Endothelial cell of umbilical vein (primary cell): Measurements from ENCODE around the gene MAN2B2. TPM values are rescaled to one million over a fixed set of nuclear protein-coding genes. Genes with fewer than 3 reads are reported as not detected.

Experiments
- BruUV-seq: library from RNA; stranded (reverse); fragments of 400-500 nt; replicated peaks from 2 replicates; lab custom pipeline; 2021; lab: Mats Ljungman, UMichigan
- CTCF ChIA-PET: fragments of 300-600, 350-600 bp; sonication (Branson Sonifier 250); formaldehyde crosslinking; loops from one replicate; lab custom pipeline; 2021; ENCODE audit warnings: antibody characterized with exemption, inconsistent platforms; lab: Charles Lee
- POLR2A ChIA-PET: fragments of 300-600, 350-600 bp; sonication (Branson Sonifier 250); formaldehyde crosslinking; loops from one replicate; lab custom pipeline; 2021; ENCODE audit warnings: antibody characterized with exemption, inconsistent platforms; lab: Charles Lee
- DNase-seq: peaks from one replicate; pipeline ENCODE4 v3.0.0-alpha.2; 2011; ENCODE audit warnings: low read depth, low spot score
- FAIRE-seq: peaks from 2 replicates; lab custom pipeline; 2011; peaks lifted over from hg19 to GRCh38; lab: Jason Lieb, UNC
- H2AFZ ChIP-seq: 2 replicates; pipeline ENCODE4 v1.6.0; 2012; ENCODE audit warnings: low read depth, low read length, control low read depth, inconsistent platforms
- H3K27ac ChIP-seq: 2 replicates; pipeline ENCODE4 v1.5.1; 2011; ENCODE audit warnings: low read depth, mild to moderate bottlenecking, control low read depth, low read length, moderate library complexity; ENCODE audit not compliant: insufficient read depth
- H3K27me3 ChIP-seq, 2 experiments: 2 replicates each; pipeline versions ENCODE4 v1.6.0 to v1.6.1; 2011; ENCODE audit warnings: low read length in 2 of 2, mixed read lengths in 1 of 2; ENCODE audit not compliant: control insufficient read depth in 2 of 2, insufficient read depth in 2 of 2
- H3K36me3 ChIP-seq, 2 experiments: 2 replicates in 1 of 2; 3 replicates in 1 of 2; pipeline ENCODE4 v1.5.1; 2011; ENCODE audit warnings: low read length in 2 of 2, mild to moderate bottlenecking in 1 of 2, moderate library complexity in 1 of 2; ENCODE audit not compliant: control insufficient read depth in 2 of 2, insufficient read depth in 2 of 2; ENCODE audit errors: extremely low read depth in 1 of 2
- H3K4me1 ChIP-seq: 3 replicates; pipeline ENCODE4 v1.5.1; 2011; ENCODE audit warnings: mild to moderate bottlenecking, low read length; ENCODE audit not compliant: control insufficient read depth, insufficient read depth; ENCODE audit errors: extremely low read depth
- H3K4me2 ChIP-seq: 2 replicates; pipeline ENCODE4 v1.6.1; 2011; ENCODE audit warnings: low read length, control low read depth, mixed read lengths; ENCODE audit not compliant: insufficient read depth
- H3K4me3 ChIP-seq, 3 experiments: fragments of 200-600 bp in 1 of 3; sonication (generic), shearing (Covaris generic) in 1 of 3; replicated peaks in 1 of 3; 2 replicates each; pipeline ENCODE4 v1.5.1; 2011 to 2016; ENCODE audit warnings: control low read depth in 3 of 3, low read length in 3 of 3, mild to moderate bottlenecking in 2 of 3, inconsistent platforms in 1 of 3, low read depth in 1 of 3, moderate library complexity in 1 of 3; ENCODE audit not compliant: insufficient read depth in 1 of 3
- H3K79me2 ChIP-seq: 2 replicates; pipeline ENCODE4 v1.6.0; 2012; ENCODE audit warnings: low read length, inconsistent platforms; ENCODE audit not compliant: control insufficient read depth, insufficient read depth
- H3K9ac ChIP-seq: replicated peaks from 2 replicates; pipeline ENCODE3; 2011; ENCODE audit warnings: low read length, control low read depth; ENCODE audit not compliant: insufficient read depth; ENCODE audit errors: extremely low read depth
- H3K9me1 ChIP-seq: replicated peaks from 3 replicates; pipeline ENCODE4 v1.6.0; 2011; ENCODE audit warnings: mild to moderate bottlenecking, low read length; ENCODE audit not compliant: control insufficient read depth, insufficient read depth; ENCODE audit errors: extremely low read depth
- H3K9me3 ChIP-seq: replicated peaks from 2 replicates; pipeline ENCODE4 v1.5.1; 2012; ENCODE audit warnings: low read length, inconsistent platforms; ENCODE audit not compliant: control insufficient read depth, insufficient read depth
- H4K20me1 ChIP-seq: replicated peaks from 2 replicates; pipeline ENCODE3; 2011; ENCODE audit warnings: mild to moderate bottlenecking, low read length; ENCODE audit not compliant: control insufficient read depth, insufficient read depth; ENCODE audit errors: extremely low read depth
- EZH2 ChIP-seq: IDR thresholded peaks from 2 replicates; pipeline ENCODE4 v1.6.1; 2012; ENCODE audit warnings: borderline replicate concordance, low read depth, mild to moderate bottlenecking, moderate library complexity, low read length, inconsistent platforms; ENCODE audit not compliant: severe bottlenecking
- FOS ChIP-seq: IDR thresholded peaks from 2 replicates; pipeline ENCODE4 v1.6.1; 2011; ENCODE audit warnings: mild to moderate bottlenecking, low read length, moderate library complexity, borderline replicate concordance; ENCODE audit not compliant: insufficient read depth
- GATA2 ChIP-seq: IDR thresholded peaks from 2 replicates; pipeline ENCODE4 v1.7.0; 2011; ENCODE audit warnings: low read depth, mild to moderate bottlenecking, moderate library complexity, mixed read lengths, low read length; ENCODE audit not compliant: insufficient read length, insufficient read depth
- JUN ChIP-seq: IDR thresholded peaks from 2 replicates; pipeline ENCODE4 v1.6.1; 2011; ENCODE audit warnings: borderline replicate concordance, low read depth; ENCODE audit not compliant: insufficient read length, insufficient read depth
- MAX ChIP-seq: IDR thresholded peaks from 2 replicates; pipeline ENCODE4 v1.6.1; 2011; ENCODE audit not compliant: insufficient read depth, insufficient read length
- MYC ChIP-seq: IDR thresholded peaks from one replicate; pipeline ENCODE4 v1.6.1; 2011; ENCODE audit warnings: mild to moderate bottlenecking, low read depth, low read length
- POLR2A ChIP-seq: IDR thresholded peaks from 2 replicates; pipeline ENCODE4 v1.6.1; 2012; ENCODE audit warnings: low read depth, mild to moderate bottlenecking, control low read depth, low read length
- POLR2AphosphoS5 ChIP-seq: IDR thresholded peaks from 2 replicates; pipeline ENCODE4 v1.6.1; 2012; ENCODE audit warnings: low read depth, mild to moderate bottlenecking, control low read depth, low read length, moderate library complexity; ENCODE audit not compliant: insufficient read depth
- dilution Hi-C: fragments of 300-500 bp; cut with MboI; formaldehyde crosslinking; loops from one replicate; pipeline ENCODE4 v1.15.0; 2019; ENCODE audit warnings: low sequenced_read_pairs; ENCODE audit not compliant: extremely low pct_ligation_motif_present
- intact Hi-C: fragments of 100-400 bp; cut with micrococcal nuclease; formaldehyde crosslinking; loops from one replicate; pipeline ENCODE4 v1.10.0; 2022
- polyA plus RNA-seq, 4 experiments: library from polyadenylated mRNA; depleted of rRNA in 3 of 4; stranded (reverse) in 3 of 4; unstranded in 1 of 4; fragments of >200 nt; gene quantifications; 2 replicates each; pipeline versions ENCODE4 v1.2.1 to v1.2.3, GENCODE V29; 2011 to 2012; ENCODE audit warnings: missing spikeins in 1 of 4
- total RNA-seq: library from RNA; stranded (reverse); gene quantifications from 2 replicates; pipeline ENCODE4 v1.2.3, GENCODE V29; 2021
- TF ChIP-seq, protein P1 (sequence below), 2 donors: IDR thresholded peaks; 1 replicate in 1 of 2; 2 replicates in 1 of 2; pipeline ENCODE4 v1.5.1; 2011; ENCODE audit warnings: low read length in 2 of 2, mild to moderate bottlenecking in 2 of 2, moderate library complexity in 2 of 2, control low read depth in 1 of 2, inconsistent platforms in 1 of 2, low read depth in 1 of 2; ENCODE audit not compliant: insufficient read depth in 1 of 2; ENCODE audit errors: extremely low read depth in 1 of 2

The MAN2B2 gene
- total and polyA plus RNA-seq, 2 donors (not counting 3 experiments of a cell fraction or from before 2014, with no cell fraction given), result 15.7 to 25.1 TPM

- dilution Hi-C loops (no loop called here), intact Hi-C loops (no loop called here)
- peak overlapping the region; percentile 80 for H2AFZ ChIP-seq
- peaks cover 5% of the 10 kb centered on the region for H4K20me1 ChIP-seq
- peaks cover 25% of the 10 kb centered on the region for H3K79me2 ChIP-seq
- H3K27me3 ChIP-seq, result no peaks in the 10 kb centered on the region
- peak overlapping the region; percentile 95 for H3K4me2 ChIP-seq
- peak overlapping the region; percentile 96 for H3K9ac ChIP-seq
- peaks cover 11% of the 10 kb centered on the region for H3K4me1 ChIP-seq
- DNase-seq (peak; percentile 49), FAIRE-seq (no peak)
- no TSS peak for BruUV-seq
- peak overlapping the region; percentile 80 to 98 (median 97) for H3K4me3 ChIP-seq
- H3K9me1 ChIP-seq, result no peaks in the 10 kb centered on the region
- H3K27ac ChIP-seq, result peak overlapping the region; percentile 93
- peaks cover 5 to 13% of the 10 kb centered on the region in 2 experiments for H3K36me3 ChIP-seq
- POLR2A ChIA-PET, result interaction anchor here (1.0 to 1.5 kb wide), 3 partner anchors 32 to 68 kb away, joined by 3 to 7 read pairs (median 4); partner anchors contain the start of genes MAN2B2 and MRFAP1L1
- CTCF ChIA-PET, result interaction anchor here (0.9 to 2.2 kb wide), 5 partner anchors 11 to 233 kb away, joined by 3 to 6 read pairs (median 3); partner anchors contain the start of gene MRFAP1L1
- no peaks in the 10 kb centered on the region for H3K9me3 ChIP-seq
- TF ChIP-seq POLR2AphosphoS5, result peak; percentile 38
- TF ChIP-seq FOS, result no peak
These were observed 66.4 kb downstream of the MAN2B2 start for GRCh38 chr4:6641164-6641970.

DNA sequence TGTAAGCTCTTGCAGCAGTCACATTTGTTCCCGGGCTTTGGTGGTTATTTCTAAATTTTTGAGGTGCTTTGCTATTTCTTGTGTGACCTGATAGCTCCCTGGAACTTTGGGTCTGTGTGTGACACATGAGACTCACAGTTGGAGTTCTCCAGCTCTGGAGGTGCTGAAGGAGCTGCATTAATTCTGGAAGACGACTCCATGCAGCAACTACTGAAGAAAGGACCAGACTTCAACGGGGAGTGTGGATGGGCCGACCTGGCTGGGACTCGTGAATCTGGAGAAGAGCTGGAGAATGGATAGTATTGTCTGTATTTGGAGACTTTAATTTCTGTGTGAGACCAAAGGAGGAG, 67.0 kb downstream of the MAN2B2 start:
- POLR2A ChIA-PET, result interaction anchor here (1.5 kb wide), 1 partner anchor 32 kb away, joined by 7 read pairs; a partner anchor contains a TSS

More for the DNA sequence above, 67.0 kb downstream of the MAN2B2 start:
- Histone ChIP-seq H3K9me3 (no peaks in the 10 kb centered on the region), H3K4me2 (peak overlapping the region; percentile 95), H3K27me3 (peaks cover 0 to under 1% of the 10 kb centered on the region in 2 experiments), H3K9ac (peak overlapping the region; percentile 96), H3K4me3 (peak overlapping the region; percentile 80 to 98 (median 97)), H4K20me1 (peaks cover 5% of the 10 kb centered on the region), H3K36me3 (peaks cover 5 to 13% of the 10 kb centered on the region in 2 experiments), H3K4me1 (peaks cover 11% of the 10 kb centered on the region), H3K9me1 (no peaks in the 10 kb centered on the region), H3K27ac (peak overlapping the region; percentile 93), H2AFZ (no peak overlapping the region), H3K79me2 (peaks cover 25% of the 10 kb centered on the region)
- no peak for FAIRE-seq
- CTCF ChIA-PET, result interaction anchor here (1.0 to 1.6 kb wide), 2 partner anchors 14 to 32 kb away, joined by 3 to 6 read pairs; a partner anchor contains a TSS
- dilution Hi-C loops (no loop called here), intact Hi-C loops (no loop called here)
- no peak for DNase-seq
- TF ChIP-seq FOS (no peak), JUN (no peak), POLR2AphosphoS5 (no peak), POLR2A (no peak), GATA2 (no peak), MAX (no peak), EZH2 (no peak), MYC (no peak)
- TF ChIP-seq, protein P1, sequence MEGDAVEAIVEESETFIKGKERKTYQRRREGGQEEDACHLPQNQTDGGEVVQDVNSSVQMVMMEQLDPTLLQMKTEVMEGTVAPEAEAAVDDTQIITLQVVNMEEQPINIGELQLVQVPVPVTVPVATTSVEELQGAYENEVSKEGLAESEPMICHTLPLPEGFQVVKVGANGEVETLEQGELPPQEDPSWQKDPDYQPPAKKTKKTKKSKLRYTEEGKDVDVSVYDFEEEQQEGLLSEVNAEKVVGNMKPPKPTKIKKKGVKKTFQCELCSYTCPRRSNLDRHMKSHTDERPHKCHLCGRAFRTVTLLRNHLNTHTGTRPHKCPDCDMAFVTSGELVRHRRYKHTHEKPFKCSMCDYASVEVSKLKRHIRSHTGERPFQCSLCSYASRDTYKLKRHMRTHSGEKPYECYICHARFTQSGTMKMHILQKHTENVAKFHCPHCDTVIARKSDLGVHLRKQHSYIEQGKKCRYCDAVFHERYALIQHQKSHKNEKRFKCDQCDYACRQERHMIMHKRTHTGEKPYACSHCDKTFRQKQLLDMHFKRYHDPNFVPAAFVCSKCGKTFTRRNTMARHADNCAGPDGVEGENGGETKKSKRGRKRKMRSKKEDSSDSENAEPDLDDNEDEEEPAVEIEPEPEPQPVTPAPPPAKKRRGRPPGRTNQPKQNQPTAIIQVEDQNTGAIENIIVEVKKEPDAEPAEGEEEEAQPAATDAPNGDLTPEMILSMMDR (IDR thresholded peaks at IDR 0.05; ENCODE audit: extremely low read depth in 1 of 2, insufficient read depth in 1 of 2, low read depth in 1 of 2, low read length in 2 of 2), result no peak
- BruUV-seq, result no TSS peak
